ENCODE measurements around the gene SPG21. TPM values are rescaled to one million over a fixed set of nuclear protein-coding genes. Genes with fewer than 3 reads are reported as not detected.

SPG21 gene
- total and polyA plus RNA-seq, 2 of the 8 experiments (the other 6 are each of a cell fraction or from before 2014, with no cell fraction given) = 67.3 to 72.7 TPM

- no peak overlapping the region for H4K91ac ChIP-seq (replicated peaks; ENCODE audit: insufficient read length, low read length)
- peaks cover 2 to 13% (median 10%) of the 10 kb centered on the region in 4 experiments; a peak in 7 of 8 replicates for H3K36me3 ChIP-seq (ENCODE audit: control insufficient read depth in 2 of 4, insufficient read depth in 4 of 4, low read length in 3 of 4)
- no peaks in the 10 kb centered on the region for H3K27me3 ChIP-seq (replicated peaks in 1 of 4; ENCODE audit: control insufficient read depth in 3 of 4, extremely low read depth in 1 of 4, insufficient read depth in 3 of 4, low read length in 3 of 4)
- no peak overlapping the region for H3K4me2 ChIP-seq (ENCODE audit: insufficient read depth in 1 of 2, low read depth in 2 of 2, low read length in 2 of 2)
- H3K79me1 ChIP-seq (ENCODE audit: low read depth, low read length) = no peaks in the 10 kb centered on the region
- H3K4me1 ChIP-seq (replicated peaks in 1 of 4; ENCODE audit: control insufficient read depth in 3 of 4, insufficient read depth in 4 of 4, low read length in 3 of 4) = 0 out of 7 replicates have a peak, but pooled peaks cover 0 to 3% (median 0%) of the 10 kb centered on the region in 4 experiments
- no peak overlapping the region for H2AFZ ChIP-seq (ENCODE audit: low read length)
- no peak for DNase-seq (ENCODE audit: low read depth in 1 of 2, low spot score in 2 of 2)
- peak; percentile 76 for FAIRE-seq
- no peak overlapping the region for H2BK5ac ChIP-seq (ENCODE audit: low read depth, low read length)
- no peak overlapping the region for H2BK15ac ChIP-seq (ENCODE audit: low read length)
- H3K23me2 ChIP-seq (ENCODE audit: low read depth, low read length) = no peaks in the 10 kb centered on the region
- no peak for TF ChIP-seq ZNF274 (IDR thresholded peaks at IDR 0.05; ENCODE audit: borderline replicate concordance, extremely low read depth, low read length)
- TF ChIP-seq RAD21 (IDR thresholded peaks at IDR 0.05 in 1 of 2, conservative IDR thresholded peaks at IDR 0.05 in 1 of 2; ENCODE audit: low read depth in 2 of 2, low read length in 2 of 2) = peak; percentile 41 to 55
- no peak for TF ChIP-seq BRCA1 (IDR thresholded peaks at IDR 0.05; ENCODE audit: low read depth, low read length)
- TF ChIP-seq SIRT6 (IDR thresholded peaks at IDR 0.05; ENCODE audit: low read length) = no peak
- TF ChIP-seq USF2 (IDR thresholded peaks at IDR 0.05; ENCODE audit: low read length) = no peak
- TF ChIP-seq, protein P1, sequence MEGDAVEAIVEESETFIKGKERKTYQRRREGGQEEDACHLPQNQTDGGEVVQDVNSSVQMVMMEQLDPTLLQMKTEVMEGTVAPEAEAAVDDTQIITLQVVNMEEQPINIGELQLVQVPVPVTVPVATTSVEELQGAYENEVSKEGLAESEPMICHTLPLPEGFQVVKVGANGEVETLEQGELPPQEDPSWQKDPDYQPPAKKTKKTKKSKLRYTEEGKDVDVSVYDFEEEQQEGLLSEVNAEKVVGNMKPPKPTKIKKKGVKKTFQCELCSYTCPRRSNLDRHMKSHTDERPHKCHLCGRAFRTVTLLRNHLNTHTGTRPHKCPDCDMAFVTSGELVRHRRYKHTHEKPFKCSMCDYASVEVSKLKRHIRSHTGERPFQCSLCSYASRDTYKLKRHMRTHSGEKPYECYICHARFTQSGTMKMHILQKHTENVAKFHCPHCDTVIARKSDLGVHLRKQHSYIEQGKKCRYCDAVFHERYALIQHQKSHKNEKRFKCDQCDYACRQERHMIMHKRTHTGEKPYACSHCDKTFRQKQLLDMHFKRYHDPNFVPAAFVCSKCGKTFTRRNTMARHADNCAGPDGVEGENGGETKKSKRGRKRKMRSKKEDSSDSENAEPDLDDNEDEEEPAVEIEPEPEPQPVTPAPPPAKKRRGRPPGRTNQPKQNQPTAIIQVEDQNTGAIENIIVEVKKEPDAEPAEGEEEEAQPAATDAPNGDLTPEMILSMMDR (IDR thresholded peaks at IDR 0.05; ENCODE audit: control extremely low read depth in 1 of 3, insufficient read depth in 1 of 3, low read depth in 1 of 3, low read length in 3 of 3) = peak in 2 of 3 experiments; percentile 29 to 39; a peak in 2 of 4 replicates
- TF ChIP-seq TEAD4 (IDR thresholded peaks at IDR 0.05; ENCODE audit: low read depth, low read length) = no peak
- TF ChIP-seq CTBP2 (IDR thresholded peaks at IDR 0.05; ENCODE audit: borderline replicate concordance, insufficient read depth, insufficient read length, low read length) = no peak
- no peak overlapping the region for H3K23ac ChIP-seq (ENCODE audit: insufficient read length)
- no peak overlapping the region for H3K4ac ChIP-seq (replicated peaks; ENCODE audit: insufficient read length, low read depth, low read length)
- no peak overlapping the region for H3K18ac ChIP-seq (ENCODE audit: extremely low read depth, low read length)
- no peaks in the 10 kb centered on the region for H4K20me1 ChIP-seq (replicated peaks in 1 of 2; ENCODE audit: control insufficient read depth in 1 of 2, insufficient read depth in 2 of 2, low read length in 2 of 2)
- no peak overlapping the region for H2BK120ac ChIP-seq (replicated peaks; ENCODE audit: low read depth, low read length)
- H2AK5ac ChIP-seq (ENCODE audit: low read depth, low read length) = no peak overlapping the region
- CTCF ChIA-PET (ENCODE audit: partially characterized antibody) = interaction anchor here (0.6 to 1.8 kb wide), 21 partner anchors 9 to 792 kb away, joined by 3 to 15 read pairs (median 4); partner anchors contain the start of gene SPG21
- H4K5ac ChIP-seq (ENCODE audit: insufficient read length, low read depth, low read length) = no peak overlapping the region
- POLR2A ChIA-PET (ENCODE audit: partially characterized antibody) = interaction anchor here (0.6 to 2.4 kb wide), 6 partner anchors 8 to 621 kb away, joined by 3 to 7 read pairs (median 3); no protein-coding TSS in a partner anchor
- H2BK20ac ChIP-seq (ENCODE audit: low read length) = no peak overlapping the region
- H4K8ac ChIP-seq (ENCODE audit: extremely low read depth, insufficient read depth, low read length) = no peak overlapping the region
- H3K14ac ChIP-seq (ENCODE audit: insufficient read length) = no peak overlapping the region
- H2BK12ac ChIP-seq (ENCODE audit: low read depth, low read length) = no peak overlapping the region
- H3K56ac ChIP-seq (replicated peaks; ENCODE audit: insufficient read length, low read depth, low read length) = no peak overlapping the region
- no peaks in the 10 kb centered on the region for H3K79me2 ChIP-seq (ENCODE audit: control insufficient read depth in 1 of 2, insufficient read depth in 2 of 2, low read length in 2 of 2)
- H3K9ac ChIP-seq (replicated peaks in 1 of 4; ENCODE audit: extremely low read depth in 1 of 4, low read depth in 3 of 4, low read length in 3 of 4) = no peak overlapping the region
- no peaks in the 10 kb centered on the region for H3K9me3 ChIP-seq (ENCODE audit: insufficient read depth in 2 of 2, low read depth in 1 of 2, low read length in 1 of 2)
- WGBS, 2 experiments (ENCODE audit: extremely low coverage in 1 of 2, insufficient coverage in 1 of 2, insufficient read length in 1 of 2, insufficient replicate concordance in 2 of 2, low coverage in 1 of 2, low lambda C conversion rate in 2 of 2, missing lambda C conversion rate in 1 of 2) = 75% methylated on average over 2 of the region's 2 CpGs; no CpG with 5 or more reads in 1 of the 2 experiments
- H3K27ac ChIP-seq (ENCODE audit: low read depth, low read length) = no peak overlapping the region
- no peak overlapping the region for H3K4me3 ChIP-seq (ENCODE audit: extremely low read depth in 1 of 4, insufficient read depth in 2 of 4, low read depth in 3 of 4, low read length in 4 of 4)
Measured at GRCh38 chr15:65008983-65009382, 19.3 kb upstream of the SPG21 start.

Data from H1 (cell line).